H9 (cell line): ENCODE data around the gene AGTPBP1. TPM values are rescaled to one million over a fixed set of nuclear protein-coding genes. Genes with fewer than 3 reads are reported as not detected.

ENCODE experiments used
- DNase-seq: peaks from one replicate; pipeline ENCODE4 v3.0.0-alpha.2; 2017
- H2AFZ ChIP-seq: one replicate; pipeline ENCODE4 v1.6.1; 2013; ENCODE audit warnings: mild to moderate bottlenecking, low read length, control low read depth, moderate library complexity
- H2AK5ac ChIP-seq: 2 replicates; pipeline ENCODE4 v1.6.1; 2013; ENCODE audit warnings: low read length, control low read depth, mixed read lengths; ENCODE audit not compliant: insufficient read length
- H2BK120ac ChIP-seq: one replicate; pipeline ENCODE4 v1.6.1; 2013; ENCODE audit warnings: low read depth, mild to moderate bottlenecking, low read length, control low read depth, inconsistent platforms; ENCODE audit not compliant: poor library complexity, severe bottlenecking
- H2BK12ac ChIP-seq: 2 replicates; pipeline ENCODE4 v1.6.1; 2013; ENCODE audit warnings: low read length, control low read depth, mixed read lengths, low read depth; ENCODE audit not compliant: insufficient read length
- H2BK15ac ChIP-seq: 2 replicates; pipeline ENCODE4 v1.6.1; 2013; ENCODE audit warnings: low read depth, low read length, control low read depth
- H2BK20ac ChIP-seq: one replicate; pipeline ENCODE4 v1.6.1; 2013; ENCODE audit warnings: low read depth, mild to moderate bottlenecking, low read length, control low read depth, inconsistent platforms; ENCODE audit not compliant: poor library complexity, severe bottlenecking
- H2BK5ac ChIP-seq: 2 replicates; pipeline ENCODE4 v1.6.1; 2013; ENCODE audit warnings: low read length, control low read depth, mixed read lengths; ENCODE audit not compliant: insufficient read length
- H3K14ac ChIP-seq: 2 replicates; pipeline ENCODE4 v1.6.1; 2013; ENCODE audit warnings: low read length, control low read depth; ENCODE audit not compliant: insufficient read depth
- H3K18ac ChIP-seq: 2 replicates; pipeline ENCODE4 v1.6.1; 2013; ENCODE audit warnings: low read depth, mild to moderate bottlenecking, mixed read lengths, low read length, control low read depth; ENCODE audit not compliant: insufficient read length
- H3K23ac ChIP-seq: 2 replicates; pipeline ENCODE4 v1.6.1; 2013; ENCODE audit warnings: low read length, control low read depth, mixed read lengths, low read depth; ENCODE audit not compliant: insufficient read length
- H3K23me2 ChIP-seq: 2 replicates; pipeline ENCODE4 v1.6.1; 2013; ENCODE audit warnings: low read depth, mild to moderate bottlenecking, mixed read lengths, low read length, control low read depth; ENCODE audit not compliant: insufficient read length, poor library complexity, severe bottlenecking
- H3K27ac ChIP-seq: 2 replicates; pipeline ENCODE4 v1.5.1; 2013; ENCODE audit warnings: low read length, control low read depth, mixed read lengths, low read depth; ENCODE audit not compliant: insufficient read length
- H3K27me3 ChIP-seq: 2 replicates; pipeline ENCODE4 v1.6.1; 2013; ENCODE audit warnings: low read length, control low read depth, inconsistent platforms; ENCODE audit not compliant: insufficient read depth
- H3K4ac ChIP-seq: 2 replicates; pipeline ENCODE4 v1.6.1; 2013; ENCODE audit warnings: low read depth, mild to moderate bottlenecking, control low read depth, inconsistent platforms, low read length, moderate library complexity
- H3K4me1 ChIP-seq: 2 replicates; pipeline ENCODE4 v1.6.1; 2013; ENCODE audit warnings: low read length, control low read depth, inconsistent platforms; ENCODE audit not compliant: insufficient read depth
- H3K4me2 ChIP-seq: 2 replicates; pipeline ENCODE4 v1.6.1; 2013; ENCODE audit warnings: low read length, control low read depth, mixed read lengths; ENCODE audit not compliant: insufficient read length, insufficient read depth
- H3K56ac ChIP-seq: 2 replicates; pipeline ENCODE4 v1.6.1; 2013; ENCODE audit warnings: low read depth, mild to moderate bottlenecking, mixed read lengths, low read length, control low read depth; ENCODE audit not compliant: insufficient read length
- H3K79me1 ChIP-seq: 2 replicates; pipeline ENCODE4 v1.6.1; 2013; ENCODE audit warnings: low read depth, mild to moderate bottlenecking, moderate library complexity, low read length, control low read depth, inconsistent platforms; ENCODE audit not compliant: insufficient read depth, poor library complexity, severe bottlenecking
- H3K79me2 ChIP-seq: 2 replicates; pipeline ENCODE4 v1.6.1; 2013; ENCODE audit warnings: low read length, control low read depth, inconsistent platforms; ENCODE audit not compliant: insufficient read depth
- H3K9ac ChIP-seq: 2 replicates; pipeline ENCODE4 v1.6.1; 2013; ENCODE audit warnings: low read length, control low read depth, mixed read lengths; ENCODE audit not compliant: insufficient read length; ENCODE audit errors: extremely low read depth
- H3K9me3 ChIP-seq: one replicate; pipeline ENCODE4 v1.6.1; 2013; ENCODE audit warnings: low read depth, low read length, inconsistent platforms; ENCODE audit not compliant: control insufficient read depth
- H3T11ph ChIP-seq: one replicate; pipeline ENCODE4 v1.6.1; 2013; ENCODE audit warnings: mild to moderate bottlenecking, low read length, control low read depth, inconsistent platforms
- H4K20me1 ChIP-seq: one replicate; pipeline ENCODE4 v1.6.1; 2013; ENCODE audit not compliant: control insufficient read depth, insufficient read length, insufficient read depth
- H4K5ac ChIP-seq: 2 replicates; pipeline ENCODE4 v1.6.1; 2013; ENCODE audit warnings: low read depth, mild to moderate bottlenecking, mixed read lengths, low read length, control low read depth; ENCODE audit not compliant: insufficient read length
- H4K8ac ChIP-seq: replicated peaks from 2 replicates; pipeline ENCODE4 v1.6.1; 2013; ENCODE audit warnings: low read length, control low read depth, mixed read lengths, low read depth; ENCODE audit not compliant: insufficient read length
- H4K91ac ChIP-seq: 2 replicates; pipeline ENCODE4 v1.6.1; 2013; ENCODE audit warnings: low read depth, mild to moderate bottlenecking, moderate library complexity, mixed read lengths, low read length, control low read depth; ENCODE audit not compliant: insufficient read length
- H3K27ac Mint-ChIP-seq, 3 experiments: 2 replicates in 2 of 3; 3 replicates in 1 of 3; pipeline ENCODE4 v1.8.0; 2020 to 2021; ENCODE audit warnings: mixed read lengths in 3 of 3, mild to moderate bottlenecking in 1 of 3, moderate library complexity in 1 of 3
- H3K27me3 Mint-ChIP-seq: 2 replicates; pipeline ENCODE4 v1.8.0; 2021; ENCODE audit warnings: low read depth, mild to moderate bottlenecking, moderate library complexity, mixed read lengths
- H3K36me3 Mint-ChIP-seq, 3 experiments: 2 replicates in 2 of 3; 3 replicates in 1 of 3; pipeline ENCODE4 v1.8.0; 2020 to 2021; ENCODE audit warnings: low read depth in 3 of 3, mixed read lengths in 3 of 3; ENCODE audit not compliant: insufficient read depth in 1 of 3
- H3K4me1 Mint-ChIP-seq, 2 experiments: 2 replicates each; pipeline ENCODE4 v1.8.0; 2020; ENCODE audit warnings: mixed read lengths in 2 of 2
- H3K4me3 Mint-ChIP-seq, 2 experiments: 2 replicates in 1 of 2; 3 replicates in 1 of 2; pipeline ENCODE4 v1.8.0; 2020 to 2021; ENCODE audit warnings: mild to moderate bottlenecking in 2 of 2, mixed read lengths in 2 of 2, moderate library complexity in 1 of 2
- H3K9me3 Mint-ChIP-seq, 2 experiments: 2 replicates in 1 of 2; 3 replicates in 1 of 2; pipeline ENCODE4 v1.8.0; 2020; ENCODE audit warnings: mild to moderate bottlenecking in 2 of 2, mixed read lengths in 2 of 2, moderate library complexity in 1 of 2
- CTCF ChIP-seq: fragments of 200-600 bp; sonication (generic); conservative IDR thresholded peaks from 3 replicates; pipeline ENCODE4 v1.8.0; 2021; ENCODE audit warnings: antibody characterized with exemption, mild to moderate bottlenecking
- WGBS: extraction: QIAGEN DNeasy Blood & Tissue Kit; methylation state at CpG from one replicate; pipeline ENCODE4 v1.1.7; 2013; ENCODE audit warnings: missing lambda C conversion rate, low lambda C conversion rate, mixed read lengths; ENCODE audit not compliant: insufficient read length; ENCODE audit errors: extremely low coverage; 5-methylcytosine and 5-hydroxymethylcytosine counted together
- total RNA-seq: library from RNA; stranded (reverse); gene quantifications from 2 replicates; pipeline ENCODE4 v1.2.1, GENCODE V29; 2021

Gene AGTPBP1
- total RNA-seq, 1 experiment from 2014 or later: 53.1 TPM

GRCh38 chr9:85516455-85516854 is 225.3 kb downstream of the AGTPBP1 start:
- H2AFZ ChIP-seq: no peak overlapping the region
- no peak overlapping the region for H2BK15ac ChIP-seq

More at GRCh38 chr9:85516455-85516854, 225.3 kb downstream of the AGTPBP1 start:
- no peak overlapping the region for H3T11ph ChIP-seq
- H4K20me1 ChIP-seq: no peaks in the 10 kb centered on the region
- no peak overlapping the region for H3K9ac ChIP-seq
- no peaks in the 10 kb centered on the region for H3K79me1 ChIP-seq
- H3K4me1 ChIP-seq: no peaks in the 10 kb centered on the region
- no peak overlapping the region for H3K27ac Mint-ChIP-seq
- H2BK5ac ChIP-seq: no peak overlapping the region
- no CpG with 5 or more reads among the region's 10 CpGs for WGBS
- no peak for TF ChIP-seq CTCF
- H3K23me2 ChIP-seq: no peaks in the 10 kb centered on the region
- H3K4me1 Mint-ChIP-seq: peaks cover 5 to 6% of the 10 kb centered on the region in 2 experiments
- H3K9me3 ChIP-seq: no peaks in the 10 kb centered on the region
- no peak overlapping the region for H4K5ac ChIP-seq
- no peaks in the 10 kb centered on the region; a peak in 1 of 7 replicates for H3K36me3 Mint-ChIP-seq
- no peak overlapping the region for H2BK20ac ChIP-seq
- H3K27me3 ChIP-seq: no peaks in the 10 kb centered on the region; the same call in 1 of the 2 replicates
- no peak for DNase-seq
- H2BK12ac ChIP-seq: no peak overlapping the region
- no peaks in the 10 kb centered on the region; a peak in 1 of 5 replicates for H3K9me3 Mint-ChIP-seq
- no peak overlapping the region for H3K4me3 Mint-ChIP-seq
- H3K14ac ChIP-seq: no peak overlapping the region
- H3K18ac ChIP-seq: no peak overlapping the region
- no peak overlapping the region for H3K23ac ChIP-seq
- H4K8ac ChIP-seq: no peak overlapping the region
- no peak overlapping the region for H3K4ac ChIP-seq
- H2AK5ac ChIP-seq: no peak overlapping the region
- H3K4me2 ChIP-seq: no peak overlapping the region
- H4K91ac ChIP-seq: no peak overlapping the region
- H3K79me2 ChIP-seq: no peaks in the 10 kb centered on the region
- H3K27me3 Mint-ChIP-seq: peaks cover 7% of the 10 kb centered on the region
- no peak overlapping the region for H3K56ac ChIP-seq
- no peak overlapping the region for H2BK120ac ChIP-seq
- H3K27ac ChIP-seq: no peak overlapping the region
